ENCODE measurements around the gene HP.
A peak's percentile ranks its signal among the peaks of the same experiment; 100 is the strongest.

HP gene

DNA sequence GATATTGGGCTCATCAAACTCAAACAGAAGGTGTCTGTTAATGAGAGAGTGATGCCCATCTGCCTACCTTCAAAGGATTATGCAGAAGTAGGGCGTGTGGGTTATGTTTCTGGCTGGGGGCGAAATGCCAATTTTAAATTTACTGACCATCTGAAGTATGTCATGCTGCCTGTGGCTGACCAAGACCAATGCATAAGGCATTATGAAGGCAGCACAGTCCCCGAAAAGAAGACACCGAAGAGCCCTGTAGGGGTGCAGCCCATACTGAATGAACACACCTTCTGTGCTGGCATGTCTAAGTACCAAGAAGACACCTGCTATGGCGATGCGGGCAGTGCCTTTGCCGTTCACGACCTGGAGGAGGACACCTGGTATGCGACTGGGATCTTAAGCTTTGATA lies 6.1 kb downstream of the HP start:
- Histone ChIP-seq H3K4me3 (replicated peaks; ENCODE audit: low read depth, low read length) (no peak overlapping the region), H3K36me3 (ENCODE audit: control insufficient read depth, insufficient read depth, low read length) (no peaks in the 10 kb centered on the region), H3K27me3 (replicated peaks; ENCODE audit: control insufficient read depth, insufficient read depth, low read length) (no peaks in the 10 kb centered on the region)
- TF ChIP-seq, protein P1, sequence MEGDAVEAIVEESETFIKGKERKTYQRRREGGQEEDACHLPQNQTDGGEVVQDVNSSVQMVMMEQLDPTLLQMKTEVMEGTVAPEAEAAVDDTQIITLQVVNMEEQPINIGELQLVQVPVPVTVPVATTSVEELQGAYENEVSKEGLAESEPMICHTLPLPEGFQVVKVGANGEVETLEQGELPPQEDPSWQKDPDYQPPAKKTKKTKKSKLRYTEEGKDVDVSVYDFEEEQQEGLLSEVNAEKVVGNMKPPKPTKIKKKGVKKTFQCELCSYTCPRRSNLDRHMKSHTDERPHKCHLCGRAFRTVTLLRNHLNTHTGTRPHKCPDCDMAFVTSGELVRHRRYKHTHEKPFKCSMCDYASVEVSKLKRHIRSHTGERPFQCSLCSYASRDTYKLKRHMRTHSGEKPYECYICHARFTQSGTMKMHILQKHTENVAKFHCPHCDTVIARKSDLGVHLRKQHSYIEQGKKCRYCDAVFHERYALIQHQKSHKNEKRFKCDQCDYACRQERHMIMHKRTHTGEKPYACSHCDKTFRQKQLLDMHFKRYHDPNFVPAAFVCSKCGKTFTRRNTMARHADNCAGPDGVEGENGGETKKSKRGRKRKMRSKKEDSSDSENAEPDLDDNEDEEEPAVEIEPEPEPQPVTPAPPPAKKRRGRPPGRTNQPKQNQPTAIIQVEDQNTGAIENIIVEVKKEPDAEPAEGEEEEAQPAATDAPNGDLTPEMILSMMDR (IDR thresholded peaks at IDR 0.05; ENCODE audit: insufficient read depth, low read length, poor library complexity, severe bottlenecking) = no peak
- DNase-seq (ENCODE audit: extremely low read depth, insufficient read length) = no peak

DNA sequence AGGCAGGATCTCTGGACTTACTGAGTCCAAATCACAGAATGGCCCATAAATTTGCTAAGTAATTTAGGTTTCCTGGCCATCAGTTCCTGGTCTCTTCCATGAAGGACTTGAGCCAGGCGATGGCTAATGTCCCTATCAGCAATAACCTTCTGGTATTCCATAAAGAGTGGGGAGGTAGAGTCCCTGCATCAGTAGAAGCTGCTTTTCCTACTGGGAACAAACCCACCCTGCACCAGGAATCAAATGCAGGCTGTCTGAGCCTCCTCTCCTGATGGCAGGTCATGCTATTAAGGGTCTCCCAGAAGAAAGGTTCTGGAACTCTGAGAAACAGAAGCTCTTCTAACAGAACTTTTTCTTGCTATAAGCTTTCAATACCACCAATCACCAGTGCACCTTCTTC lies 7.3 kb downstream of the HP start:
- no peak overlapping the region for H3K4me3 ChIP-seq (replicated peaks; ENCODE audit: low read depth, low read length)
- H3K27me3 ChIP-seq (replicated peaks; ENCODE audit: control insufficient read depth, insufficient read depth, low read length) = no peaks in the 10 kb centered on the region
- no peak for DNase-seq (ENCODE audit: extremely low read depth, insufficient read length)
- H3K36me3 ChIP-seq (ENCODE audit: control insufficient read depth, insufficient read depth, low read length) = no peaks in the 10 kb centered on the region
- TF ChIP-seq, protein P1 (IDR thresholded peaks at IDR 0.05; ENCODE audit: insufficient read depth, low read length, poor library complexity, severe bottlenecking) = no peak

DNA sequence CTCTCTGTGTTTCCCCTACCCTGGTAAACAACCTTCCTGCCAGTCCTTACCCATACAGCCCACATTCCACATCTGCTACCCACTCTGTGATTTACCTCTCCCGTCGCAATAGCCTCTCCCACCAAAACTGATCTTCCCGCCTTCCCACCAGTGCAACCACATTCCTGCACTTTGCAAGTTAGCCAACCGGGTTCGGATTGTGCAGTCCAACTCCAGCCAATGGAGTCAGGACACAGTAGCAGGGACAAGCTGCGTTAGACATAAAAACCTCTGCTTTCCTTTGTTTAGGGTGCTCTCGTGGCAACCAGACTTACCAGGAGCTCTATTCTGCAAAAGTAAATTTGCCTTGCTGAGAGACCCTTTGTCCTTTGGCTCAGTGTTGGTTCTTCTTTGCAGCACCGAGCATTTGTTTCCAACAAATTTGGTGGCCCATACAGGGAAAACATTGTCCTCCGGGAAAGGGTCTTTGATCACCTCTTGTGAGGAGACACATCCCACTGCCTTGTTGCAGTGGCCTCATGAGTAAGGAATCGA lies 10.1 kb downstream of the HP start:
- Histone ChIP-seq H3K4me3 (replicated peaks; ENCODE audit: low read depth, low read length) (no peak overlapping the region), H3K36me3 (ENCODE audit: control insufficient read depth, insufficient read depth, low read length) (no peaks in the 10 kb centered on the region), H3K27me3 (replicated peaks; ENCODE audit: control insufficient read depth, insufficient read depth, low read length) (no peaks in the 10 kb centered on the region)
- TF ChIP-seq, protein P1 (IDR thresholded peaks at IDR 0.05; ENCODE audit: insufficient read depth, low read length, poor library complexity, severe bottlenecking) = no peak
- DNase-seq (ENCODE audit: extremely low read depth, insufficient read length) = no peak

DNA sequence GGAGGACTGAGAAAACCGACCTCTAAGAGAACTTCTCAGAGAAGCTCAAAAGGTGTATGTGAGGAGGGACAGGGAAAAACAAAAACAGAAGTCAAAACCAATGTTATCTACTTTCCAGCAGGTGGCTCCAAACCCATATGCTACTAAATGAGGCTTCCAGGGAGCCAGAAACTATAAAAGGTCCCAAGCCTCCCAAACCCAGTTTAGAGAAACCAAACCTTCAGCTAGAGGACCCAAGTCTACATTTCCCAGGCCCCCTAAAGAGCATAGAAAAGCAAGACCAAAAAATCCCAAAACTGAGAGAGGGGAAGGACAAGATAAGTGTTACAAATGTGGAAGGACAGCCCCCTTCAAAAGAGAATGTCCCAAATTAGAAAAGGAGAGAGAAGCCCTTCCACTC lies 12.4 kb downstream of the HP start:
- TF ChIP-seq, protein P1 (IDR thresholded peaks at IDR 0.05; ENCODE audit: insufficient read depth, low read length, poor library complexity, severe bottlenecking) = peak; percentile 58
- Histone ChIP-seq H3K36me3 (ENCODE audit: control insufficient read depth, insufficient read depth, low read length) (no peaks in the 10 kb centered on the region), H3K4me3 (replicated peaks; ENCODE audit: low read depth, low read length) (no peak overlapping the region), H3K27me3 (replicated peaks; ENCODE audit: control insufficient read depth, insufficient read depth, low read length) (no peaks in the 10 kb centered on the region)
- DNase-seq (ENCODE audit: extremely low read depth, insufficient read length) = no peak

DNA sequence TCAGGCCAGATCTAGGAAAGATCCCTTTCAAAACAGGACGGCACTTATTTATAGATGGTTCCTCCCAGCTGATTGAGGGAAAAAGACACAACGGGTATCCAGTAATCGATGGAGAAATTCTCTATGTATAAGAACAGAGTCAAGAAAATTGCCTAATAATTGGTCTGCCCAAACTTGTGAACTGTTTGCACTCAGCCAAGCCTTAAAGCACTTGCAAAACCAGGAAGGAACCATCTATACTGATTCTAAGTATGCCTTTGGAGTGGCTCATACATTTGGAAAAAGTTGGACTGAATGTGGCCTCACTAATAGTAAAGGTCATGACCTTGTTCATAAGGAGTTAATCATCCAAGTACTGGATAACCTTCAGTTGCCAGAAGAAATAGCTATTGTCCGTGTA lies 14.6 kb downstream of the HP start:
- H3K27me3 ChIP-seq (replicated peaks; ENCODE audit: control insufficient read depth, insufficient read depth, low read length) = no peaks in the 10 kb centered on the region
- no peak for DNase-seq (ENCODE audit: extremely low read depth, insufficient read length)
- H3K4me3 ChIP-seq (replicated peaks; ENCODE audit: low read depth, low read length) = no peak overlapping the region
- no peaks in the 10 kb centered on the region for H3K36me3 ChIP-seq (ENCODE audit: control insufficient read depth, insufficient read depth, low read length)
- TF ChIP-seq, protein P1 (IDR thresholded peaks at IDR 0.05; ENCODE audit: insufficient read depth, low read length, poor library complexity, severe bottlenecking) = no peak

All from GM06990 (cell line).